SK-N-SH (cell line): ENCODE measurements around the gene ZBTB3. TPM values are rescaled to one million over a fixed set of nuclear protein-coding genes. Genes with fewer than 3 reads are reported as not detected.

Source experiments
- CTCF ChIA-PET: fragments of 300-600, 350-600 bp; formaldehyde crosslinking; extraction: SDS; loops from one replicate; lab custom pipeline; 2021; lab: Yijun Ruan, JAX
- POLR2A ChIA-PET: fragments of 350-600 bp; sonication (Branson Sonifier 250); formaldehyde crosslinking; extraction: SDS; loops from one replicate; lab custom pipeline; 2020; ENCODE audit warnings: antibody characterized with exemption, inconsistent platforms; lab: Yijun Ruan, JAX
- DNase-seq: peaks from one replicate; pipeline ENCODE4 v3.0.0; 2012
- H2AFZ ChIP-seq: fragments of 200-600 bp; sonication (generic); 2 replicates; pipeline ENCODE4 v1.8.1; 2016; ENCODE audit warnings: antibody characterized with exemption, mild to moderate bottlenecking, low read depth
- H3F3A ChIP-seq: fragments of 200-600 bp; sonication (generic); replicated peaks from 2 replicates; pipeline ENCODE3; 2016; ENCODE audit warnings: antibody characterized with exemption, mild to moderate bottlenecking; ENCODE audit not compliant: insufficient read depth
- H3K27ac ChIP-seq, 2 experiments: fragments of 200-500 bp in 1 of 2; fragments of 200-600 bp in 1 of 2; sonication (Bioruptor generic) in 1 of 2; sonication (generic), shearing (Covaris generic) in 1 of 2; 2 replicates each; pipeline versions ENCODE4 v1.5.1 to v1.6.1; 2014 to 2016; ENCODE audit warnings: low read depth in 2 of 2, inconsistent platforms in 1 of 2, low read length in 1 of 2, mild to moderate bottlenecking in 1 of 2, mixed read lengths in 1 of 2
- H3K27me3 ChIP-seq: fragments of 200-600 bp; sonication (generic), shearing (Covaris generic); 2 replicates; pipeline ENCODE4 v1.6.1; 2016; ENCODE audit warnings: mixed run types; ENCODE audit not compliant: insufficient read depth
- H3K36me3 ChIP-seq, 2 experiments: fragments of 200-500 bp in 1 of 2; fragments of 200-600 bp in 1 of 2; sonication (Bioruptor generic) in 1 of 2; sonication (generic) in 1 of 2; replicated peaks in 1 of 2; 2 replicates each; pipeline versions ENCODE3 to v1.5.1; 2014 to 2016; ENCODE audit warnings: low read length in 1 of 2, mild to moderate bottlenecking in 1 of 2; ENCODE audit not compliant: insufficient read depth in 2 of 2, control insufficient read depth in 1 of 2
- H3K4me1 ChIP-seq, 2 experiments: fragments of 200-500 bp in 1 of 2; fragments of 200-600 bp in 1 of 2; sonication (Bioruptor generic) in 1 of 2; sonication (generic), shearing (Covaris generic) in 1 of 2; 2 replicates each; pipeline versions ENCODE4 v1.5.1 to v1.6.1; 2014 to 2016; ENCODE audit warnings: low read depth in 1 of 2, low read length in 1 of 2, mixed run types in 1 of 2; ENCODE audit not compliant: insufficient read depth in 2 of 2, control insufficient read depth in 1 of 2
- H3K4me2 ChIP-seq: fragments of 200-600 bp; sonication (generic), shearing (Covaris generic); 2 replicates; pipeline ENCODE4 v1.6.1; 2017; ENCODE audit warnings: mixed run types
- H3K4me3 ChIP-seq, 2 experiments: fragments of 200-500 bp in 1 of 2; fragments of 200-600 bp in 1 of 2; sonication (Bioruptor generic) in 1 of 2; sonication (generic), shearing (Covaris generic) in 1 of 2; 2 replicates each; pipeline versions ENCODE4 v1.5.1 to v1.8.1; 2014 to 2016; ENCODE audit warnings: low read depth in 2 of 2, inconsistent platforms in 1 of 2, low read length in 1 of 2, mild to moderate bottlenecking in 1 of 2, mixed read lengths in 1 of 2, moderate library complexity in 1 of 2
- H3K79me2 ChIP-seq: fragments of 200-600 bp; sonication (generic); 2 replicates; pipeline ENCODE4 v1.8.1; 2017; ENCODE audit warnings: mild to moderate bottlenecking; ENCODE audit not compliant: insufficient read depth
- H3K9ac ChIP-seq: fragments of 200-600 bp; sonication (generic); 2 replicates; pipeline ENCODE4 v1.6.1; 2017; ENCODE audit warnings: mixed run types
- H3K9me2 ChIP-seq: fragments of 200-600 bp; sonication (generic); 2 replicates; pipeline ENCODE4 v1.6.1; 2017; ENCODE audit warnings: mixed run types
- H3K9me3 ChIP-seq: fragments of 200-600 bp; sonication (generic); 2 replicates; pipeline ENCODE4 v1.6.1; 2017; ENCODE audit warnings: mixed run types, mild to moderate bottlenecking, moderate library complexity
- H4K20me1 ChIP-seq: fragments of 200-600 bp; sonication (generic); 2 replicates; pipeline ENCODE4 v1.6.1; 2017; ENCODE audit warnings: mild to moderate bottlenecking, mixed run types; ENCODE audit not compliant: insufficient read depth
- CHD2 ChIP-seq: fragments of 150-350 bp; IDR thresholded peaks from 2 replicates; pipeline ENCODE4 v1.6.1; 2018; ENCODE audit warnings: low read length; ENCODE audit not compliant: partially characterized antibody
- FOSL2 ChIP-seq: IDR thresholded peaks from 2 replicates; pipeline ENCODE4 v1.4.0; 2012; ENCODE audit warnings: low read depth, mild to moderate bottlenecking, moderate library complexity, borderline replicate concordance
- FOXJ3 ChIP-seq: sonication (generic); formaldehyde crosslinking; IDR thresholded peaks from 2 replicates; pipeline ENCODE4 v1.5.1; 2020; ENCODE audit warnings: mild to moderate bottlenecking, missing genetic modification reagents
- FOXM1 ChIP-seq: IDR thresholded peaks from 2 replicates; pipeline ENCODE4 v1.4.0; 2012; ENCODE audit warnings: low read depth, mild to moderate bottlenecking
- IRF3 ChIP-seq: fragments of 150-350 bp; IDR thresholded peaks from 2 replicates; pipeline ENCODE4 v1.6.1; 2016; ENCODE audit warnings: mild to moderate bottlenecking, low read depth, low read length
- JUND ChIP-seq: IDR thresholded peaks from 2 replicates; pipeline ENCODE4 v1.4.0; 2012
- MXI1 ChIP-seq: IDR thresholded peaks from 2 replicates; pipeline ENCODE4 v1.6.1; 2012; ENCODE audit warnings: mild to moderate bottlenecking, low read depth, low read length, improper control_type of control experiment
- RCOR1 ChIP-seq: fragments of 150-350 bp; IDR thresholded peaks from 2 replicates; pipeline ENCODE4 v1.6.1; 2017; ENCODE audit warnings: antibody characterized with exemption, low read length
- REST ChIP-seq: IDR thresholded peaks from 2 replicates; pipeline ENCODE4 v1.6.1; 2012; ENCODE audit warnings: mild to moderate bottlenecking, low read depth, low read length, moderate library complexity
- RFX5 ChIP-seq: IDR thresholded peaks from 2 replicates; pipeline ENCODE4 v1.6.1; 2012; ENCODE audit warnings: mild to moderate bottlenecking, improper control_type of control experiment, low read length
- RXRA ChIP-seq: IDR thresholded peaks from 2 replicates; pipeline ENCODE4 v1.4.0; 2012; ENCODE audit warnings: low read depth, mild to moderate bottlenecking, borderline replicate concordance
- SIN3A ChIP-seq: IDR thresholded peaks from 2 replicates; pipeline ENCODE4 v1.6.1; 2012; ENCODE audit warnings: low read depth, mild to moderate bottlenecking, low read length, moderate library complexity, borderline replicate concordance
- SMC3 ChIP-seq: IDR thresholded peaks from 2 replicates; pipeline ENCODE4 v1.6.1; 2012; ENCODE audit warnings: low read depth, low read length, improper control_type of control experiment
- TAF1 ChIP-seq: IDR thresholded peaks from 2 replicates; pipeline ENCODE4 v1.6.1; 2012; ENCODE audit warnings: low read depth, mild to moderate bottlenecking, low read length, moderate library complexity, borderline replicate concordance
- TCF12 ChIP-seq: IDR thresholded peaks from 2 replicates; pipeline ENCODE4 v1.4.0; 2012
- USF1 ChIP-seq: IDR thresholded peaks from 2 replicates; pipeline ENCODE4 v1.4.0; 2012; ENCODE audit warnings: low read depth, borderline replicate concordance
- ZBTB33 ChIP-seq: IDR thresholded peaks from 2 replicates; pipeline ENCODE4 v1.4.0; 2012; ENCODE audit warnings: low read depth, borderline replicate concordance
- WGBS: methylation state at CpG from one replicate; pipeline ENCODE4 v1.1.6; 2017; ENCODE audit warnings: low lambda C conversion rate; 5-methylcytosine and 5-hydroxymethylcytosine counted together
- polyA plus RNA-seq, 3 experiments: library from polyadenylated mRNA; depleted of rRNA; stranded (reverse); fragments of >200 nt; gene quantifications; 2 replicates each; pipeline ENCODE4 v1.2.3, GENCODE V29; 2012

The ZBTB3 gene
- polyA plus RNA-seq, 1 of the 3 experiments (the other 2 are of a cell fraction) = 2.1 TPM

- CTCF ChIA-PET = interaction anchor here (0.9 to 6.6 kb wide), 6 partner anchors 16 to 108 kb away, joined by 3 to 130 read pairs (median 4); partner anchors contain the start of genes NXF1, SLC3A2 and TAF6L
- peak overlapping the region; percentile 23 to 33; a peak in 2 of 4 replicates for H3K27ac ChIP-seq
- POLR2A ChIA-PET = interaction anchor here (0.7 to 2.0 kb wide), 2 partner anchors 15 to 52 kb away, joined by 3 to 10 read pairs; no protein-coding TSS in a partner anchor
- H2AFZ ChIP-seq = no peak overlapping the region
- no peak overlapping the region; a peak in 1 of 4 replicates for H3K4me3 ChIP-seq
- H3K79me2 ChIP-seq = peaks cover 59% of the 10 kb centered on the region
- WGBS = 84% methylated on average over 5 of the region's 5 CpGs
- no peak for DNase-seq
- peaks cover 36 to 41% of the 10 kb centered on the region in 2 experiments for H3K36me3 ChIP-seq
- H3K9ac ChIP-seq = no peak overlapping the region
- no peaks in the 10 kb centered on the region for H3K9me3 ChIP-seq
- H4K20me1 ChIP-seq = no peaks in the 10 kb centered on the region
- H3K4me2 ChIP-seq = peak overlapping the region; percentile 83
- H3K9me2 ChIP-seq = no peaks in the 10 kb centered on the region
- TF ChIP-seq TCF12 (no peak), CHD2 (no peak), JUND (no peak)
- TF ChIP-seq, all 33 proteins: peak for 0
- Histone ChIP-seq H3K4me1 (peaks cover 9 to 30% of the 10 kb centered on the region in 2 experiments), H3F3A (peaks cover 48% of the 10 kb centered on the region), H3K27me3 (no peaks in the 10 kb centered on the region)
These were observed 35.0 kb upstream of the ZBTB3 start for GRCh38 chr11:62788991-62789390.

- WGBS = 0% methylated on average over 30 of the region's 88 CpGs
- POLR2A ChIA-PET = interaction anchor here (0.6 to 2.8 kb wide), 16 partner anchors 12 to 196 kb away, joined by 3 to 35 read pairs (median 5); partner anchors contain the start of genes HNRNPUL2, SLC3A2, TAF6L and TUT1
- TF ChIP-seq TAF1 (peak; percentile 92), RCOR1 (0 out of 2 replicates have a peak, but pooled peaks have one; percentile 58), FOXJ3 (peak; percentile 72; the same call in 1 of the 2 replicates), FOXM1 (no peak), SIN3A (peak; percentile 91; the same call in 1 of the 2 replicates), JUND (no peak), ZBTB33 (peak; percentile 72; the same call in 1 of the 2 replicates), FOSL2 (peak; percentile 65; the same call in 1 of the 2 replicates), RXRA (no peak), RFX5 (no peak), IRF3 (no peak), MXI1 (peak; percentile 76), USF1 (no peak), REST (peak; percentile 44; the same call in 1 of the 2 replicates), TCF12 (no peak), SMC3 (no peak; the same call in 1 of the 2 replicates)
These were observed 33.2 kb upstream of the ZBTB3 start, which contains the start of gene TMEM179B for GRCh38 chr11:62787005-62787759. TSS of gene TMEM179B (plus strand) at chr11:62787402. CDS start at chr11:62787432, 30 bp downstream.

More at GRCh38 chr11:62787005-62787759, 33.2 kb upstream of the ZBTB3 start, which contains the start of gene TMEM179B:
- Histone ChIP-seq H4K20me1 (no peaks in the 10 kb centered on the region), H3K4me1 (peaks cover 6 to 26% of the 10 kb centered on the region in 2 experiments), H3K4me3 (peak within 1 kb of the TSS; percentile 76 to 87), H3K9me3 (no peaks in the 10 kb centered on the region), H3K27ac (peak within 1 kb of the TSS; percentile 65 to 89), H3K27me3 (no peaks in the 10 kb centered on the region), H3K79me2 (peaks cover 55% of the 10 kb centered on the region), H3K4me2 (peak within 1 kb of the TSS; percentile 83), H3K36me3 (peaks cover 25 to 31% of the 10 kb centered on the region in 2 experiments), H3F3A (peaks cover 37% of the 10 kb centered on the region), H3K9me2 (no peaks in the 10 kb centered on the region), H2AFZ (no peak within 1 kb of the TSS; the same call in 1 of the 2 replicates), H3K9ac (peak within 1 kb of the TSS; percentile 74)
- CTCF ChIA-PET = interaction anchor here (0.6 to 6.6 kb wide), 56 partner anchors 9 to 392 kb away, joined by 3 to 130 read pairs (median 5); partner anchors contain the start of genes B3GAT3, HNRNPUL2, NXF1 and SLC3A2
- DNase-seq = peak; percentile 97
